Heart left ventricle (tissue), 16 donors: ENCODE data around the gene SNED1. TPM values are rescaled to one million over a fixed set of nuclear protein-coding genes. Genes with fewer than 3 reads are reported as not detected.

ENCODE experiments used
- ATAC-seq, 4 donors: fragments of 200-7000 bp; cut with Tn5 transposase; one replicate each; pipeline ENCODE4 v1.9.1; 2020 to 2022; ENCODE audit warnings: moderate library complexity in 4 of 4, mild to moderate bottlenecking in 3 of 4, moderate number of reproducible peaks in 1 of 4
- DNase-seq, 5 donors: peaks; one replicate each; pipeline ENCODE4 v3.0.0-alpha.2; 2020
- H3K27ac ChIP-seq, 12 donors: fragments of 200-600 bp; sonication (generic) in 4 of 12; one replicate each; pipeline versions ENCODE4 v1.5.0 to v1.8.0; 2016 to 2022; ENCODE audit warnings: mild to moderate bottlenecking in 2 of 12
- H3K27me3 ChIP-seq, 9 donors: fragments of 200-600 bp; sonication (generic) in 2 of 9; one replicate each; pipeline versions ENCODE4 v1.5.1 to v1.8.0; 2016 to 2022; ENCODE audit warnings: mild to moderate bottlenecking in 3 of 9
- H3K36me3 ChIP-seq, 9 donors: fragments of 200-600 bp; sonication (generic) in 2 of 9; one replicate each; pipeline versions ENCODE4 v1.5.0 to v1.8.0; 2018 to 2022; ENCODE audit warnings: mild to moderate bottlenecking in 2 of 9
- H3K4me1 ChIP-seq, 12 donors: fragments of 200-600 bp; sonication (generic) in 4 of 12; one replicate each; pipeline versions ENCODE4 v1.5.0 to v1.8.0; 2016 to 2022; ENCODE audit warnings: mild to moderate bottlenecking in 3 of 12
- H3K4me3 ChIP-seq, 12 donors: fragments of 200-600 bp; sonication (generic) in 4 of 12; one replicate each; pipeline versions ENCODE4 v1.5.0 to v1.8.0; 2017 to 2022; ENCODE audit warnings: mild to moderate bottlenecking in 9 of 12, moderate library complexity in 4 of 12
- H3K9me3 ChIP-seq, 12 donors: fragments of 200-600 bp; sonication (generic) in 4 of 12; one replicate each; pipeline versions ENCODE4 v1.5.0 to v1.8.0; 2016 to 2022; ENCODE audit warnings: mild to moderate bottlenecking in 1 of 12
- POLR2A ChIP-seq, 2 donors: fragments of 450-650 bp; IDR thresholded peaks; one replicate each; pipeline ENCODE4 v1.6.1; 2017; ENCODE audit warnings: antibody characterized with exemption in 2 of 2, mild to moderate bottlenecking in 2 of 2, moderate library complexity in 2 of 2
- WGBS, 4 donors: extraction: QIAGEN DNeasy Blood & Tissue Kit in 2 of 4; methylation state at CpG; one replicate each; pipeline versions ENCODE4 v1.1.5 to v1.1.7; 2013 to 2018; 5-methylcytosine and 5-hydroxymethylcytosine counted together
- intact Hi-C, 10 donors: fragments of 100-400 bp; cut with DNase I; formaldehyde crosslinking; loops; one replicate each; pipeline versions ENCODE4 v1.11.1 to v1.14.2; 2022
- polyA plus RNA-seq, 2 donors: library from polyadenylated mRNA; stranded (reverse); fragments of 200-250 nt; gene quantifications; one replicate each; pipeline ENCODE4 v1.2.3, GENCODE V29; 2013
- total RNA-seq, 9 donors: library from RNA; depleted of rRNA in 2 of 9; stranded (reverse); fragments of >200 nt in 2 of 9; fragmentation: NEBNext Ultra II Directional in 3 of 9; extraction: Animal tissue kit (Norgen Biotek cat#: 25700) in 3 of 9; gene quantifications; one replicate each; pipeline versions ENCODE4 v1.1.0 to v1.2.4, GENCODE V29; 2016 to 2023
- TF ChIP-seq, protein P1 (sequence below), 12 donors: fragments of 200-600 bp; sonication (generic) in 4 of 12; IDR thresholded peaks; one replicate each; pipeline versions ENCODE4 v1.5.0 to v1.8.0; 2018 to 2022; ENCODE audit warnings: antibody characterized with exemption in 12 of 12, mild to moderate bottlenecking in 5 of 12
- donor health status: ischemic (EF 13 %, LVEDD 7.1; RV severe dilation, severe dysfunction).
- donor health status: healthy with polysubstance abuse.
- donor health status: DM: no; HTN: yes; CAD: no.
- donor health status: DM: no; HTN: no; CAD: no.
- donor health status: ischemic (EF 25% LVEDD 6.9; RV normal size, moderate dysfunction).
- donor health status: ischemic (EF 25% LVEDD 5.7; RV mildly dilated, moderate dysfunction).
- donor health status: healthy.
- donor health status: DM: yes; HTN: yes; CAD: no.
- donor health status: ischemic (EF 35%, LVEDD 5.7; RV mildly dilated, moderate dysfunction).
- donor health status: nonischemic (EF 11% LVEDD 7.7; RV severe dilation, severe dysfunction).
- donor health status: DM: yes; HTN: yes; CAD: no.
- donor health status: PGD.
- donor health status: ischemic (EF 29% LVEDD 5.4; RV normal size, mild dysfunction).
- donor health status: nonischemic (EF 23%, LVEDD 6.1; RV moderate dilation, normal function).

The SNED1 gene
- total and polyA plus RNA-seq, 11 donors: 3.1 to 14.7 (median 4.9) TPM

DNA sequence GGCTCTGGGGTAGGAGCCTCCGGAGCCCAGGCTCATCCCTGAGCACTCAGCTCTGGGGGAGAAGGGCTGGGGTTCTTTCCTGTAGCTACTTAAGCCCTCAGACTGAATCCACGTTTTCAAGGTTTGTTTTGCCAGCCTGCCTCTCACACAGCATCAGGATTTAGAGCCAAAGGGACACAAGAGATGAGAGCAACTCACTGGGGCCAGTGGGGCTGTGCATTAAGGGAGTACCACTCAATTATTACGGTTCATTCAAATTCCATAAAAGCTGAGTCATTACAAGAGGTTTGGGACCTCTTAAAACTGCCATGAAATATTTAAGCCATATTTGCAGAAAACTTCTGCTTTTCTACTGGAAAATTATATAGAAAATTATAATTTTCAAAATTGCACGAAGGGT lies 17.1 kb upstream of the SNED1 start:
- no peak for ATAC-seq
- no peak overlapping the region for H3K27ac ChIP-seq
- no peak overlapping the region for H3K4me3 ChIP-seq
- intact Hi-C loops: loop anchor here in 1 of 10 donors (10.0 kb wide), 1 partner anchor 126 kb away; no protein-coding TSS in a partner anchor
- no peak for DNase-seq
- peaks cover 0 to 14% (median 0%) of the 10 kb centered on the region in 9 donors for H3K27me3 ChIP-seq
- 48 to 58% (median 52%) methylated on average over 3 to 4 of the region's 4 CpGs for WGBS, 4 donors
- TF ChIP-seq, protein P1, sequence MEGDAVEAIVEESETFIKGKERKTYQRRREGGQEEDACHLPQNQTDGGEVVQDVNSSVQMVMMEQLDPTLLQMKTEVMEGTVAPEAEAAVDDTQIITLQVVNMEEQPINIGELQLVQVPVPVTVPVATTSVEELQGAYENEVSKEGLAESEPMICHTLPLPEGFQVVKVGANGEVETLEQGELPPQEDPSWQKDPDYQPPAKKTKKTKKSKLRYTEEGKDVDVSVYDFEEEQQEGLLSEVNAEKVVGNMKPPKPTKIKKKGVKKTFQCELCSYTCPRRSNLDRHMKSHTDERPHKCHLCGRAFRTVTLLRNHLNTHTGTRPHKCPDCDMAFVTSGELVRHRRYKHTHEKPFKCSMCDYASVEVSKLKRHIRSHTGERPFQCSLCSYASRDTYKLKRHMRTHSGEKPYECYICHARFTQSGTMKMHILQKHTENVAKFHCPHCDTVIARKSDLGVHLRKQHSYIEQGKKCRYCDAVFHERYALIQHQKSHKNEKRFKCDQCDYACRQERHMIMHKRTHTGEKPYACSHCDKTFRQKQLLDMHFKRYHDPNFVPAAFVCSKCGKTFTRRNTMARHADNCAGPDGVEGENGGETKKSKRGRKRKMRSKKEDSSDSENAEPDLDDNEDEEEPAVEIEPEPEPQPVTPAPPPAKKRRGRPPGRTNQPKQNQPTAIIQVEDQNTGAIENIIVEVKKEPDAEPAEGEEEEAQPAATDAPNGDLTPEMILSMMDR (IDR thresholded peaks at IDR 0.05): no peak
- TF ChIP-seq POLR2A (IDR thresholded peaks at IDR 0.05): no peak
- H3K4me1 ChIP-seq: peaks cover 0 to 8% (median 0%) of the 10 kb centered on the region in 12 donors
- no peaks in the 10 kb centered on the region for H3K9me3 ChIP-seq
- H3K36me3 ChIP-seq: no peaks in the 10 kb centered on the region

DNA sequence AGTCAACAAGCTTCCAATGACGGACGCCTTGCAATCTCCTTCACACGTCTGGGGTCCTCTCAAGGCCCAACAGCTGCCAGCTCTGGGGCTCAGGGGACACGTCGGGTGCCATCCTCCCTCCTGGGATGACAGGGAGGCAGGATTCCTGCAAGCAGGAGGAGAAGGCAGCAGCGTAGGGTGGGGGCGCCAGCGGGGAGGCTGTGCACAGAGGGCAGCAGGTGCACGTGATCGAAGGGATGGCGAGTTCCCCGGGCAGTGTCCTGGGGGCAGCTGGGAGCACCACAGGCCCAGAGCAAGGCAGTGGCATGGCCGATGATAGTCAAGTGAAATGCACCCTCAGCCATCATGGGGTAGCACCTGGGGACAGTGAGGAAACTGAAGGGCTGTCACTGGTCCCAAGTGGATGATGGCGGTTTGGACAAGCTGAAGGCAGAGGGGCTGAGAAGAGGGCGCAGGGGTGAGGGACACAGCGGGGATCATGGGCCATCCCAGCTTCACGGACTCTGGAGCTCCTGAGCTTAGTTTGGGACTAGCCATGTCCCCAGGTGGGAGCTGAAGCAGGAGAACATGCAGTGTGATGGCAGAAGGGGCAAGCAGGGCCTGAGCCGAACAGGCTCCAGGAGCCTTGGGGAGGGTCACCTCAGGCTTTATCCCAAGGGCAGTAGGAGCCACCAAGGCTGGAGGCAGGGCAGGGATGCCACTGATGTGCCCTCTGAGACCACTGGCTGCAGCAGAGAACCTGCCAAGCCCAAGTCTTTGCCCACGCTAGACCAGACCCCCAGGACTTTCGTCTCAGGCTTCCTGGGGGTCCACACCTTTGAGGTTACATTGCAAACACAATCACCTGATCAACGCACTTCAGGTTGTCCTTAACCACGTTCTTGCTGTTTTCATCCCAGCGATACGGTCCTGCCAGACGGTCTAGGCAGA lies 16.3 kb upstream of the SNED1 start:
- peaks cover 0 to 14% (median 0%) of the 10 kb centered on the region in 9 donors for H3K27me3 ChIP-seq
- H3K9me3 ChIP-seq: no peaks in the 10 kb centered on the region
- ATAC-seq (peak in 1 of 4 donors; percentile 11), DNase-seq (peak in 3 of 5 donors; percentile 5 to 44 (median 12))
- H3K4me1 ChIP-seq: peaks cover 0 to 14% (median 5%) of the 10 kb centered on the region in 12 donors
- no peaks in the 10 kb centered on the region for H3K36me3 ChIP-seq
- no peak overlapping the region for H3K4me3 ChIP-seq
- TF ChIP-seq, protein P1 (IDR thresholded peaks at IDR 0.05): no peak
- no peak for TF ChIP-seq POLR2A (IDR thresholded peaks at IDR 0.05)
- WGBS, 4 donors: 76 to 82% (median 77%) methylated on average over 24 to 25 of the region's 25 CpGs
- intact Hi-C loops: loop anchor here in 1 of 10 donors (10.0 kb wide), 1 partner anchor 127 kb away; no protein-coding TSS in a partner anchor
- no peak overlapping the region for H3K27ac ChIP-seq

DNA sequence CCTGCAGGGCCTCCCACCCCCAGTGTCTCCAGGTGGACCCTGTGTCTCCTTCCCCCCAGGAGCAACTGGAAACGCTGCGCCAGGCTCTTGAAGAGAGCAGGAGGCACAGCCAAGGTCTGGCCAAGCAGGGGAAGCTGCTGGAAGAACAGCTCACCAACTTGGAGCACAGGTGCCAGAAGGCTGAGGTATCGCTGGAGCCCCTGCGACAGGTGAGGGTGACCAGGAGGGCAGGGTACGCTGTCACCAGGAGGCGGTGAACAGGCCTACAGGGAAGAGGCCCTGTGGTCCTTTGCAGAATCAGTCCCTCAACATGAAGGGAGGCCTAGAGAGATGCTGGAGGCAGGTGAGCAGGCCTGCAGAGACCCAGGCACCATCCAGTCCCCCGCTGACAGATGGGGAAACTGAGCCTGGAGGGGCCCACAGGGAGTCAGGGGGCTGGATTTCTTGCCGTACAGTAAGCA lies 15.6 kb upstream of the SNED1 start:
- no peak overlapping the region for H3K27ac ChIP-seq
- ATAC-seq: peak in 1 of 4 donors; percentile 5
- H3K4me1 ChIP-seq: peaks cover 0 to 21% (median 12%) of the 10 kb centered on the region in 12 donors
- DNase-seq: peak in 4 of 5 donors; percentile 3 to 54 (median 20)
- H3K4me3 ChIP-seq: no peak overlapping the region
- 81 to 91% (median 84%) methylated on average over 5 to 8 of the region's 8 CpGs for WGBS, 4 donors
- no peak for TF ChIP-seq POLR2A (IDR thresholded peaks at IDR 0.05)
- TF ChIP-seq, protein P1 (IDR thresholded peaks at IDR 0.05): no peak
- intact Hi-C loops: loop anchor here in 1 of 10 donors (10.0 kb wide), 1 partner anchor 128 kb away; no protein-coding TSS in a partner anchor
- peaks cover 0 to 2% (median 0%) of the 10 kb centered on the region in 12 donors for H3K9me3 ChIP-seq
- peaks cover 0 to 14% (median 0%) of the 10 kb centered on the region in 9 donors for H3K27me3 ChIP-seq
- H3K36me3 ChIP-seq: no peaks in the 10 kb centered on the region
